Activated T-helper 9 cell treated with anti-CD3 and anti-CD28 coated beads, Interleukin-2, amount 50 U/mL, for 16 hours (primary cell): Measurements from ENCODE around the gene CACNA1D.

Source experiments
- DNase-seq: peaks from one replicate; pipeline ENCODE4 v3.0.0-alpha.2; 2020; ENCODE audit warnings: low read depth

CACNA1D gene

GRCh38 chr3:53845103-53845880, 350.9 kb downstream of the CACNA1D start:
- DNase-seq = no peak

DNA sequence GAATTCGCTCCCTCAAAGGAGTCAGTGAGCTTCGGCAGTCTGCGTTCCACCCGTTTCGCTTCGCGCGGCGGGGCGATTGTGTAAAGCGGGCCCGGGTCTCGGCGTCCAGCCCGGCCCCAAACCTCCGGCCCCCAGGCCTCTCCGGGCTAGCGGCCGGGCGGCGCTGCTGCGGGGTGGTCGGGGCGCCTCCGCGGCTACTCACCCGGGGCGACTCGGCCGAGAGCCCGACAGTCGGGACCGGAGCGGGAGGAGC, 351.4 kb downstream of the CACNA1D start:
- DNase-seq = no peak

DNA sequence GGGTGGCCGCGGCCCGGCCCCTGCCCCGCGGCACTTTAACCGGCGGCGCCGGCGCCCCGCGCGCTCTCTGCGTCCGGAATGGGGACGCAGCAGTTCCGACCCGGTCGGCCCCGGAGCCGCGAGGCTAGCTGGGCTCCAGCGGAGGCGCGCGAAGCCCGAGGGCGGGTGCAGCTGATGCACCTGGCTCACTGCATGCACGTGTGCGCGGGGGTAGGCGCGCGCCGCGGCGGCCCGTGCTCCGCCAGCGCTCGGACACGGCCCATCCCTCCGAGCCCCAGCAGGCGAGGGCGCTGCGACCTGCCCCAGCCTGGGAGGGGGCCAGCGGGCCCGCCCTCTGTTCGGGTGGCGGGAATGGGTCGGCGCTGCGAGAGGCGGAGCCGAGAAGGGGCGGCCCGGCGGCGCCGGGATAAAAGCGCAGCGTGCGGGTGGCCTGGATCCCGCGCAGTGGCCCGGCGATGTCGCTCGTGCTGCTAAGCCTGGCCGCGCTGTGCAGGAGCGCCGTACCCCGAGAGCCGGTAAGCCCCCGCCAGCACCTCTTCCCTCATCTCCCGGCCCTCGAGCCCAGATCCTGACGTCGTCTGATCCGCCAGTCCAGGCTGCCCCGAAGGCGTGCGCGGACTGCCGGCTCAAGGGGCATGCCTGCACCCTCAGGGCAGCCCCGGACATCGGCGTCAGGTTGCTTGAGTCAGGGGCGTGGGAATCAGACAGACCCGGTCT, 351.9 kb downstream of the CACNA1D start, which contains the start of the genes CHDH and IL17RB:
Gene CHDH (minus strand): TSS at position 286 of the 717 bp plus-strand sequence. CDS start 22,411 bp downstream, outside the sequence.
Gene IL17RB (plus strand): TSS at position 435 of the 717 bp plus-strand sequence. CDS start 21 bp downstream, at position 456.
- DNase-seq = no peak

GRCh38 chr3:53846851-53847155, 352.4 kb downstream of the CACNA1D start:
- no peak for DNase-seq

GRCh38 chr3:53849916-53850315, 355.5 kb downstream of the CACNA1D start:
- DNase-seq = no peak

- DNase-seq = no peak
These were observed 356.5 kb downstream of the CACNA1D start for GRCh38 chr3:53850895-53851294.

- no peak for DNase-seq
These were observed 362.6 kb downstream of the CACNA1D start for GRCh38 chr3:53856964-53857363.

- DNase-seq = no peak
These were observed 363.8 kb downstream of the CACNA1D start for GRCh38 chr3:53858096-53858741.

DNA sequence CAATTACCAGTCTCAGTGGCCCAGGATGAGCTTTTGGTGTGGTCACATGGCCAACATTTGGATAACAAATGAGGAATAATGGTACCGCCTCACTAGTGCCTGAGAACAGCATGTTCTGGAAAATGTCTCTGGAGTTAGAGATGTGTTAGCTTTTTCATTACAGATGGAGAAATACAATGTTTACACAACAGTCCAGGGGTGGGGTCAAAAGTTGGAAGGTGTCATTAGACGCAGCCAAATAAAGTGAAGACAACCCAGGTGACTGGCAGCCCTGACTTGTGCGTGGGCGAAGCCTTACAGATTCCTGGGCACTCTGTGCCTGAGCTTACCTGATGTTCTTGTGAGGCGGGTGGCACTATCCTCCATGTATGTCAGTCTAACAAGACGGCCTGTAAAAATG, 364.8 kb downstream of the CACNA1D start:
- no peak for DNase-seq

- DNase-seq = no peak
These were observed 365.8 kb downstream of the CACNA1D start for GRCh38 chr3:53860196-53860595.

GRCh38 chr3:53862241-53862640, 367.8 kb downstream of the CACNA1D start:
- DNase-seq = no peak

DNA sequence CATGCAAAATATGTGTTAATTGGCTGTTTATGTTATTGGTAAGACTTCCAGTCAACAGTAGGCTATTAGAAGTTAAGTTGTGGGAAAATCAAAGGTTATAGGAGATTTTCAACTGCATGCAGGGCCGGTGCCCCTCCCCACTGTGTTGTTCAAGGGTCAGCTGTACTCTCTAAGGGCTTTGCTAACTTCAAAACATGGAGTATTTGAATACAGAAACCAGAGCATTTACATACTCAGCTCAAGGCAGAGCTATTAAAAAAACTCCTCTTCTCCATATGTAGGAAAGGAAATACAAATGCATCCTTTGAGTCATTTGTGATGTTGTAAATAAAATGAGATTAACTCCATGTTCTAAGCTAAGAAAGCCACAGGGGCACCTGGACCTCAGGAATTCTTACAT, 368.7 kb downstream of the CACNA1D start:
- DNase-seq = no peak
